Activated CD8-positive, alpha-beta T cell treated with anti-CD3 and anti-CD28 coated beads for 36 hours (primary cell): Measurements from ENCODE around the gene DAB2IP. TPM values are rescaled to one million over a fixed set of nuclear protein-coding genes. Genes with fewer than 3 reads are reported as not detected.

Source experiments
- ATAC-seq: fragments of 200-7000 bp; cut with Tn5 transposase; one replicate; pipeline ENCODE4 v1.10.0; 2021; ENCODE audit warnings: mild to moderate bottlenecking, moderate library complexity
- CTCF ChIA-PET: fragments of 350-600 bp; sonication (Branson Sonifier 250); formaldehyde crosslinking; loops from one replicate; lab custom pipeline; 2021; ENCODE audit warnings: antibody characterized with exemption; lab: Charles Lee
- POLR2A ChIA-PET: fragments of 350-600 bp; sonication (Branson Sonifier 250); formaldehyde crosslinking; loops from one replicate; lab custom pipeline; 2021; ENCODE audit warnings: antibody characterized with exemption; lab: Charles Lee
- DNase-seq: peaks from one replicate; pipeline ENCODE4 v3.0.0-alpha.2; 2020
- H3K27ac Mint-ChIP-seq: one replicate; pipeline ENCODE4 v1.8.0; 2021; ENCODE audit warnings: mild to moderate bottlenecking, mixed read lengths
- H3K27me3 Mint-ChIP-seq: one replicate; pipeline ENCODE4 v1.8.0; 2021; ENCODE audit warnings: mixed read lengths
- H3K36me3 Mint-ChIP-seq: one replicate; pipeline ENCODE4 v1.8.0; 2021; ENCODE audit warnings: low read depth, mixed read lengths
- H3K4me1 Mint-ChIP-seq: one replicate; pipeline ENCODE4 v1.8.0; 2021; ENCODE audit warnings: low read depth, mixed read lengths
- H3K4me3 Mint-ChIP-seq: one replicate; pipeline ENCODE4 v1.8.0; 2021; ENCODE audit warnings: mild to moderate bottlenecking, moderate library complexity, mixed read lengths
- H3K9me3 Mint-ChIP-seq: one replicate; pipeline ENCODE4 v1.8.0; 2021; ENCODE audit warnings: mixed read lengths
- CTCF ChIP-seq: fragments of 200-600 bp; IDR thresholded peaks from one replicate; pipeline ENCODE4 v1.8.0; 2022; ENCODE audit warnings: antibody characterized with exemption, mild to moderate bottlenecking
- intact Hi-C: fragments of 100-400 bp; cut with micrococcal nuclease; formaldehyde crosslinking; loops from one replicate; pipeline ENCODE4 v1.10.0; 2022
- total RNA-seq, 2 experiments: library from RNA; stranded (reverse); gene quantifications; one replicate each; pipeline ENCODE4 v1.2.3, GENCODE V29; 2021

DAB2IP gene
- total RNA-seq, 2 experiments from 2014 or later, result 0.54 to 1.5 TPM

DNA sequence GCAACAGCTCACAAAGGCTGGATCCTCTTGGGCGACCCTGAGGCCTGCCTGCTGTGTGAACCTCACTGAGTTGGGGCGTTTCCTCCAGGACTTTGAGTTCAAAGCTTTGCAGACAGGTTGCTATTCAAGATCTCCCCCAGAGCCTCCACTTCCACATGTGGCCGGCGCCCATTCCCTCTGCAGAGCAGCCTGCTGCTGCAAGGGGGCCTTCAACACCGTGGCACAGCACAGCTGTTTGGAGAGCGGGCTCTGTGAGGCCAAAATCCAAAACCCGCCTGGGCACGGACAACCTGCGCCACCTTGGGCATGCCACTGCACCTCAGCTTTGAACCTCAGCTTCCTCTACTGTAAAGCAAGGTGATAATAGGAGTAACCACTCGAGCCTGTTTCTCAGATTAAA, 160.3 kb downstream of the DAB2IP start:
- H3K4me3 Mint-ChIP-seq, result no peak overlapping the region
- no peak overlapping the region for H3K27ac Mint-ChIP-seq
- no peaks in the 10 kb centered on the region for H3K27me3 Mint-ChIP-seq
- DNase-seq, result no peak
- TF ChIP-seq CTCF, result no peak
- ChIA-PET CTCF (interaction anchor here (1.6 kb wide), 1 partner anchor 266 kb away, joined by 4 read pairs; no protein-coding TSS in a partner anchor), POLR2A (no interaction called here)
- ATAC-seq, result no peak
- H3K9me3 Mint-ChIP-seq, result no peaks in the 10 kb centered on the region
- intact Hi-C loops, result no loop called here
- no peaks in the 10 kb centered on the region for H3K36me3 Mint-ChIP-seq
- no peaks in the 10 kb centered on the region for H3K4me1 Mint-ChIP-seq

GRCh38 chr9:121812159-121812735, 160.8 kb downstream of the DAB2IP start:
- ChIA-PET CTCF (interaction anchor here (1.6 kb wide), 1 partner anchor 266 kb away, joined by 4 read pairs; no protein-coding TSS in a partner anchor), POLR2A (no interaction called here)
- H3K4me3 Mint-ChIP-seq, result no peak overlapping the region
- no peaks in the 10 kb centered on the region for H3K4me1 Mint-ChIP-seq
- intact Hi-C loops, result no loop called here
- H3K27ac Mint-ChIP-seq, result no peak overlapping the region
- no peaks in the 10 kb centered on the region for H3K9me3 Mint-ChIP-seq
- H3K27me3 Mint-ChIP-seq, result no peaks in the 10 kb centered on the region
- no peaks in the 10 kb centered on the region for H3K36me3 Mint-ChIP-seq
- ATAC-seq (no peak), DNase-seq (no peak)
- no peak for TF ChIP-seq CTCF

DNA sequence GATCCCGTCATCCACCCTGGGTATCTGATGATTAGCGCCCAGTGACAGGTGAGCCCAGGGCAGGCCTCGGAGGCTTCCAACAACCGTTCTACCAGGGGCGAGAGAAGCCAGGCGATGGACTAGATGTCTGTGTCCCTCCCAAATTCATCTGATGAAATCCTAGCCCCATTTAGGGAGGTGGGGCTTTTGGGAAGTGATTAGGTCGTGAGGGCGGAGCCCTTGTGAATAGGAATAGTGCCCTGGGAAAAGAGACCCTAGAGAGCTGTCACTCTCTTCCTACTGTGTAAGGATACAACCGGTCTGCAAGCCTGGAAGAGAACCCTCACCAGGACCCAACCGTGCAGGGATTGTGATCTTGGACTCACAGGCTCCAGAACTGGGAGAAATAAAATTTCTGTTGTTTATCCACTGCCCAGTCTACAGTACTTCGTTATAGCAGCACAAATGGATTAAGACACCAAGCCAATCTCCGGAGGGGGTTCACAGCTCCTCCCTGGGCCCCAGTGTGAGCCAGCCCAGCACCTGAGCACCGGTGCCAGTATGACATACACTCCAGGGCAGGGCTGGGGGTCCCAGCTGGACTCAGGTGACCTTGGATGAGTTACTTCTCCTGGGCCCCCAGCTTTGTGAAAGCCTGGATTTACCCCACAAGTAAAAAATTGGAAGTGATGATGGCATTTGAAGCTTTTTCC, 162.2 kb downstream of the DAB2IP start:
- POLR2A ChIA-PET, result no interaction called here
- no peak for ATAC-seq

GRCh38 chr9:121814594-121814993, 163.2 kb downstream of the DAB2IP start:
- Mint-ChIP-seq H3K36me3 (no peaks in the 10 kb centered on the region), H3K27me3 (no peaks in the 10 kb centered on the region), H3K27ac (no peak overlapping the region), H3K4me3 (no peak overlapping the region), H3K4me1 (no peaks in the 10 kb centered on the region), H3K9me3 (no peaks in the 10 kb centered on the region)
- no peak for DNase-seq
- intact Hi-C loops, result no loop called here
- no peak for ATAC-seq
- CTCF ChIA-PET, result no interaction called here
- POLR2A ChIA-PET, result no interaction called here
- no peak for TF ChIP-seq CTCF

More for the DNA sequence above, 162.2 kb downstream of the DAB2IP start:
- CTCF ChIA-PET, result no interaction called here
- TF ChIP-seq CTCF, result no peak
- DNase-seq, result no peak
- Mint-ChIP-seq H3K4me3 (no peak overlapping the region), H3K9me3 (no peaks in the 10 kb centered on the region), H3K4me1 (no peaks in the 10 kb centered on the region), H3K27me3 (no peaks in the 10 kb centered on the region), H3K36me3 (no peaks in the 10 kb centered on the region), H3K27ac (no peak overlapping the region)
- intact Hi-C loops, result no loop called here

GRCh38 chr9:121815084-121815483, 163.7 kb downstream of the DAB2IP start:
- intact Hi-C loops, result no loop called here
- DNase-seq (no peak), ATAC-seq (no peak)
- no peaks in the 10 kb centered on the region for H3K9me3 Mint-ChIP-seq
- H3K4me3 Mint-ChIP-seq, result no peak overlapping the region
- ChIA-PET POLR2A (no interaction called here), CTCF (no interaction called here)
- no peaks in the 10 kb centered on the region for H3K27me3 Mint-ChIP-seq
- H3K4me1 Mint-ChIP-seq, result no peaks in the 10 kb centered on the region
- H3K36me3 Mint-ChIP-seq, result no peaks in the 10 kb centered on the region
- H3K27ac Mint-ChIP-seq, result no peak overlapping the region
- no peak for TF ChIP-seq CTCF
